WTC11 (cell line): Measurements from ENCODE around the gene DLX2. TPM values are rescaled to one million over a fixed set of nuclear protein-coding genes. Genes with fewer than 3 reads are reported as not detected.
"Not testable (repeated sequence)": the region's sequence is repeated elsewhere in the genome, so short reads cannot be mapped to it uniquely, and the experiment has no call there.

Experiments
- ATAC-seq: fragments of 200-7000 bp; cut with Tn5 transposase; 2 replicates; pipeline ENCODE4 v1.10.0; 2021; ENCODE audit warnings: mild to moderate bottlenecking, moderate library complexity
- CTCF ChIA-PET: fragments of 300-600 bp; sonication (Branson Sonifier 250); formaldehyde crosslinking; loops from one replicate; lab custom pipeline; 2021; ENCODE audit warnings: antibody characterized with exemption; lab: Charles Lee
- POLR2A ChIA-PET: fragments of 350-600 bp; sonication (Branson Sonifier 250); formaldehyde crosslinking; loops from one replicate; lab custom pipeline; 2021; ENCODE audit warnings: antibody characterized with exemption; lab: Charles Lee
- DNase-seq: peaks from one replicate; pipeline ENCODE4 v3.0.0; 2021; ENCODE audit warnings: low spot score
- H3K27ac Mint-ChIP-seq: 2 replicates; pipeline ENCODE4 v1.8.0; 2021; ENCODE audit warnings: mixed read lengths
- H3K27me3 Mint-ChIP-seq: 2 replicates; pipeline ENCODE4 v1.8.0; 2021; ENCODE audit warnings: low read depth, mild to moderate bottlenecking, moderate library complexity, mixed read lengths
- H3K36me3 Mint-ChIP-seq: 2 replicates; pipeline ENCODE4 v1.8.0; 2021; ENCODE audit warnings: mixed read lengths
- H3K4me1 Mint-ChIP-seq: 2 replicates; pipeline ENCODE4 v1.8.0; 2022; ENCODE audit warnings: mixed read lengths
- H3K4me3 Mint-ChIP-seq: 2 replicates; pipeline ENCODE4 v1.8.0; 2021; ENCODE audit warnings: mild to moderate bottlenecking, moderate library complexity, mixed read lengths
- H3K9me3 Mint-ChIP-seq: 2 replicates; pipeline ENCODE4 v1.8.0; 2021; ENCODE audit warnings: mixed read lengths
- AFF4 ChIP-seq: sonication (generic); formaldehyde crosslinking; IDR thresholded peaks from 2 replicates; pipeline ENCODE4 v1.8.1; 2023; ENCODE audit warnings: mild to moderate bottlenecking, missing genetic modification reagents, borderline replicate concordance
- EMX1 ChIP-seq: fragments of 250-450 bp; sonication (Bioruptor Pico); IDR thresholded peaks from 2 replicates; pipeline ENCODE4 v1.8.0; 2021; ENCODE audit warnings: mild to moderate bottlenecking
- ESRRA ChIP-seq: sonication (generic); formaldehyde crosslinking; IDR thresholded peaks from 2 replicates; pipeline ENCODE4 v1.8.1; 2022; ENCODE audit warnings: mild to moderate bottlenecking, missing genetic modification reagents, borderline replicate concordance
- FOXP1 ChIP-seq: sonication (generic); formaldehyde crosslinking; IDR thresholded peaks from 2 replicates; pipeline ENCODE4 v1.8.0; 2022; ENCODE audit warnings: missing genetic modification reagents, mild to moderate bottlenecking, moderate library complexity, borderline replicate concordance
- GRHL2 ChIP-seq: fragments of 250-450 bp; sonication (Bioruptor Pico); IDR thresholded peaks from 2 replicates; pipeline ENCODE4 v1.8.0; 2022; ENCODE audit warnings: mild to moderate bottlenecking, moderate library complexity; ENCODE audit not compliant: insufficient replicate concordance, severe bottlenecking
- NR3C1 ChIP-seq: sonication (generic); formaldehyde crosslinking; conservative IDR thresholded peaks from 2 replicates; pipeline ENCODE4 v1.8.1; 2023; ENCODE audit warnings: low read depth, mild to moderate bottlenecking, missing genetic modification reagents
- RELA ChIP-seq: sonication (generic); formaldehyde crosslinking; IDR thresholded peaks from 2 replicates; pipeline ENCODE4 v1.8.1; 2022; ENCODE audit warnings: missing genetic modification reagents, mild to moderate bottlenecking, borderline replicate concordance
- RORB ChIP-seq: fragments of 250-450 bp; sonication (Bioruptor Pico); IDR thresholded peaks from 2 replicates; pipeline ENCODE4 v1.9.0; 2021; ENCODE audit warnings: mild to moderate bottlenecking
- SMAD3 ChIP-seq: sonication (generic); formaldehyde crosslinking; IDR thresholded peaks from 2 replicates; pipeline ENCODE4 v1.8.0; 2022; ENCODE audit warnings: missing genetic modification reagents, mild to moderate bottlenecking, borderline replicate concordance
- SMAD4 ChIP-seq: sonication (generic); formaldehyde crosslinking; IDR thresholded peaks from 2 replicates; pipeline ENCODE4 v1.8.0; 2022; ENCODE audit warnings: mild to moderate bottlenecking, missing genetic modification reagents
- USF2 ChIP-seq: sonication (generic); formaldehyde crosslinking; IDR thresholded peaks from 2 replicates; pipeline ENCODE4 v1.8.1; 2023; ENCODE audit warnings: mild to moderate bottlenecking, missing genetic modification reagents, moderate library complexity
- ZNF138 ChIP-seq: sonication (generic); formaldehyde crosslinking; conservative IDR thresholded peaks from 2 replicates; pipeline ENCODE4 v1.8.1; 2022; ENCODE audit warnings: mild to moderate bottlenecking, moderate library complexity, missing genetic modification reagents
- total RNA-seq: library from RNA; stranded (reverse); gene quantifications from 3 replicates; pipeline ENCODE4 v1.2.3, GENCODE V29; 2021
- TF ChIP-seq, protein P1 (sequence below): sonication (generic); formaldehyde crosslinking; IDR thresholded peaks from 2 replicates; pipeline ENCODE4 v1.8.1; 2023; ENCODE audit warnings: mild to moderate bottlenecking, missing genetic modification reagents, moderate library complexity
- TF ChIP-seq, protein P2 (sequence below): fragments of 250-450 bp; sonication (Bioruptor Pico); IDR thresholded peaks from 2 replicates; pipeline ENCODE4 v1.9.0; 2021; ENCODE audit warnings: mild to moderate bottlenecking
- TF ChIP-seq, protein P3 (sequence below): sonication (generic); formaldehyde crosslinking; IDR thresholded peaks from 2 replicates; pipeline ENCODE4 v1.8.0; 2022; ENCODE audit warnings: mild to moderate bottlenecking, missing genetic modification reagents
- TF ChIP-seq, protein P4 (sequence below): sonication (generic); formaldehyde crosslinking; IDR thresholded peaks from 2 replicates; pipeline ENCODE4 v1.8.0; 2023; ENCODE audit warnings: missing genetic modification reagents, mild to moderate bottlenecking, borderline replicate concordance
- TF ChIP-seq, protein P5 (sequence below): sonication (generic); formaldehyde crosslinking; IDR thresholded peaks from 2 replicates; pipeline ENCODE4 v1.8.0; 2022; ENCODE audit warnings: mild to moderate bottlenecking, missing genetic modification reagents
- TF ChIP-seq, protein P6 (sequence below): fragments of 250-450 bp; sonication (Bioruptor Pico); IDR thresholded peaks from 2 replicates; pipeline ENCODE4 v1.8.0; 2021; ENCODE audit warnings: mild to moderate bottlenecking

Gene DLX2
- total RNA-seq, 1 experiment from 2014 or later = 0.28 TPM

DNA sequence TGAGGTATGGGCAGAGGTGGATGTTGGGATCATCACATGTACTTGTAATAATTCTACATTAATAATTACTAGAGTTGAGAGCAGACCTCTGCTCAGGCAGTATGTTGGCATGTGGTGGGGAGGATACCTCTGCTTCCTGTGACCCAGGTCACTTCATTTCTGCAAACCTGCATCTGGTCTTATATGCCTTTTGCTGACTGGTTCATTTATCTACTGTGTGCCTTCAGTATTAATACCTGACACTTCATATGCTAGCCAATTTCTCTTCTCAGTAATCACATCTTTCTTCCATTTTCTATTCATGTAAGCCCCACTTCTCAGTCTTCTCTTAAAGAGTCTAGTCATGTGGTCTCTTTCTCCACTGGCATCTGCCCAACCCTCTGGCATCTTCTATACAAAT, 41.1 kb upstream of the DLX2 start:
- H3K4me3 Mint-ChIP-seq = no peak overlapping the region
- TF ChIP-seq, protein P1, sequence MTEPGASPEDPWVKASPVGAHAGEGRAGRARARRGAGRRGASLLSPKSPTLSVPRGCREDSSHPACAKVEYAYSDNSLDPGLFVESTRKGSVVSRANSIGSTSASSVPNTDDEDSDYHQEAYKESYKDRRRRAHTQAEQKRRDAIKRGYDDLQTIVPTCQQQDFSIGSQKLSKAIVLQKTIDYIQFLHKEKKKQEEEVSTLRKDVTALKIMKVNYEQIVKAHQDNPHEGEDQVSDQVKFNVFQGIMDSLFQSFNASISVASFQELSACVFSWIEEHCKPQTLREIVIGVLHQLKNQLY = no peak
- TF ChIP-seq FOXP1 (CRISPR knock-in tag) = no peak
- TF ChIP-seq RORB (CRISPR knock-in tag) = no peak
- no peak for TF ChIP-seq SMAD3
- TF ChIP-seq, protein P2, sequence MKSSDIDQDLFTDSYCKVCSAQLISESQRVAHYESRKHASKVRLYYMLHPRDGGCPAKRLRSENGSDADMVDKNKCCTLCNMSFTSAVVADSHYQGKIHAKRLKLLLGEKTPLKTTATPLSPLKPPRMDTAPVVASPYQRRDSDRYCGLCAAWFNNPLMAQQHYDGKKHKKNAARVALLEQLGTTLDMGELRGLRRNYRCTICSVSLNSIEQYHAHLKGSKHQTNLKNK (CRISPR knock-in tag) = no peak
- TF ChIP-seq, all 79 proteins: peak for 0
- Mint-ChIP-seq H3K9me3 (peaks cover 3% of the 10 kb centered on the region), H3K4me1 (0 out of 2 replicates have a peak, but pooled peaks cover 7% of the 10 kb centered on the region), H3K36me3 (no peaks in the 10 kb centered on the region), H3K27me3 (peaks cover 30% of the 10 kb centered on the region), H3K27ac (no peak overlapping the region)
- POLR2A ChIA-PET = no interaction called here
- CTCF ChIA-PET = interaction anchor here (1.0 to 1.3 kb wide), 2 partner anchors 13 to 17 kb away, joined by 5 to 6 read pairs; no protein-coding TSS in a partner anchor
- DNase-seq (no peak), ATAC-seq (no peak)

- H3K36me3 Mint-ChIP-seq, H3K4me1 Mint-ChIP-seq, DNase-seq, H3K4me3 Mint-ChIP-seq, POLR2A ChIA-PET, CTCF ChIA-PET, ATAC-seq, H3K27ac Mint-ChIP-seq: not testable (repeated sequence)
- Mint-ChIP-seq H3K9me3 (peaks cover 13% of the 10 kb centered on the region), H3K27me3 (peaks cover 48% of the 10 kb centered on the region)
These were observed 36.0 kb upstream of the DLX2 start for GRCh38 chr2:172138727-172139126.

DNA sequence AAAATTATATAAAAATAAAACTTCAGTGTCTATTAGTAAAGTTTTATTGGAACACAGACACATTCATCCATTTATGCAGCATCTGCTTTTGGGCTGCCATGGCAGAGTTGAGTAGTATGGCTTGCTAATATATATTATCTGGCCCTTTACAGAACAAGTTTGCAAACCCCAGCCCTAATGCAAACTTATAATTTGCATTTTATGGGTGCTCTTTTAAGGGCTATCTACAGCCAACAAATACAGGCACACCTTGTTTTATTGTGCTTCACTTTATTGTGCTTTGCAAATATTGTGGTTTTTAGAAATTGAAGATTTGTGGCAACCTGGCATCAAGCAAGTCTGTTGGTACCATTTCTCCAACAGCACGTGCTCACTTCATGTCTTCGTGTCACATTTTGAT, 35.2 kb upstream of the DLX2 start:
- ATAC-seq = no peak
- ChIA-PET CTCF (interaction anchor here (2.4 kb wide), 1 partner anchor 11 kb away, joined by 15 read pairs; no protein-coding TSS in a partner anchor), POLR2A (no interaction called here)
- H3K4me1 Mint-ChIP-seq = peaks cover 16% of the 10 kb centered on the region
- H3K4me3 Mint-ChIP-seq = no peak overlapping the region
- DNase-seq = no peak
- H3K27ac Mint-ChIP-seq = no peak overlapping the region
- H3K9me3 Mint-ChIP-seq = peaks cover 14% of the 10 kb centered on the region
- peaks cover 54% of the 10 kb centered on the region for H3K27me3 Mint-ChIP-seq
- 0 out of 2 replicates have a peak, but pooled peaks cover under 1% of the 10 kb centered on the region for H3K36me3 Mint-ChIP-seq
- TF ChIP-seq USF2 (CRISPR knock-in tag) (no peak), ESRRA (CRISPR knock-in tag) (no peak), ZNF138 (CRISPR knock-in tag) (no peak), AFF4 (CRISPR knock-in tag) (no peak), RELA (CRISPR knock-in tag) (no peak), SMAD4 (no peak), EMX1 (CRISPR knock-in tag) (no peak), NR3C1 (CRISPR knock-in tag) (no peak), GRHL2 (no peak)
- TF ChIP-seq, protein P3, sequence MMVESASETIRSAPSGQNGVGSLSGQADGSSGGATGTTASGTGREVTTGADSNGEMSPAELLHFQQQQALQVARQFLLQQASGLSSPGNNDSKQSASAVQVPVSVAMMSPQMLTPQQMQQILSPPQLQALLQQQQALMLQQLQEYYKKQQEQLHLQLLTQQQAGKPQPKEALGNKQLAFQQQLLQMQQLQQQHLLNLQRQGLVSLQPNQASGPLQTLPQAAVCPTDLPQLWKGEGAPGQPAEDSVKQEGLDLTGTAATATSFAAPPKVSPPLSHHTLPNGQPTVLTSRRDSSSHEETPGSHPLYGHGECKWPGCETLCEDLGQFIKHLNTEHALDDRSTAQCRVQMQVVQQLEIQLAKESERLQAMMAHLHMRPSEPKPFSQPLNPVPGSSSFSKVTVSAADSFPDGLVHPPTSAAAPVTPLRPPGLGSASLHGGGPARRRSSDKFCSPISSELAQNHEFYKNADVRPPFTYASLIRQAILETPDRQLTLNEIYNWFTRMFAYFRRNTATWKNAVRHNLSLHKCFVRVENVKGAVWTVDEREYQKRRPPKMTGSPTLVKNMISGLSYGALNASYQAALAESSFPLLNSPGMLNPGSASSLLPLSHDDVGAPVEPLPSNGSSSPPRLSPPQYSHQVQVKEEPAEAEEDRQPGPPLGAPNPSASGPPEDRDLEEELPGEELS (CRISPR knock-in tag) = no peak
- TF ChIP-seq, protein P4, sequence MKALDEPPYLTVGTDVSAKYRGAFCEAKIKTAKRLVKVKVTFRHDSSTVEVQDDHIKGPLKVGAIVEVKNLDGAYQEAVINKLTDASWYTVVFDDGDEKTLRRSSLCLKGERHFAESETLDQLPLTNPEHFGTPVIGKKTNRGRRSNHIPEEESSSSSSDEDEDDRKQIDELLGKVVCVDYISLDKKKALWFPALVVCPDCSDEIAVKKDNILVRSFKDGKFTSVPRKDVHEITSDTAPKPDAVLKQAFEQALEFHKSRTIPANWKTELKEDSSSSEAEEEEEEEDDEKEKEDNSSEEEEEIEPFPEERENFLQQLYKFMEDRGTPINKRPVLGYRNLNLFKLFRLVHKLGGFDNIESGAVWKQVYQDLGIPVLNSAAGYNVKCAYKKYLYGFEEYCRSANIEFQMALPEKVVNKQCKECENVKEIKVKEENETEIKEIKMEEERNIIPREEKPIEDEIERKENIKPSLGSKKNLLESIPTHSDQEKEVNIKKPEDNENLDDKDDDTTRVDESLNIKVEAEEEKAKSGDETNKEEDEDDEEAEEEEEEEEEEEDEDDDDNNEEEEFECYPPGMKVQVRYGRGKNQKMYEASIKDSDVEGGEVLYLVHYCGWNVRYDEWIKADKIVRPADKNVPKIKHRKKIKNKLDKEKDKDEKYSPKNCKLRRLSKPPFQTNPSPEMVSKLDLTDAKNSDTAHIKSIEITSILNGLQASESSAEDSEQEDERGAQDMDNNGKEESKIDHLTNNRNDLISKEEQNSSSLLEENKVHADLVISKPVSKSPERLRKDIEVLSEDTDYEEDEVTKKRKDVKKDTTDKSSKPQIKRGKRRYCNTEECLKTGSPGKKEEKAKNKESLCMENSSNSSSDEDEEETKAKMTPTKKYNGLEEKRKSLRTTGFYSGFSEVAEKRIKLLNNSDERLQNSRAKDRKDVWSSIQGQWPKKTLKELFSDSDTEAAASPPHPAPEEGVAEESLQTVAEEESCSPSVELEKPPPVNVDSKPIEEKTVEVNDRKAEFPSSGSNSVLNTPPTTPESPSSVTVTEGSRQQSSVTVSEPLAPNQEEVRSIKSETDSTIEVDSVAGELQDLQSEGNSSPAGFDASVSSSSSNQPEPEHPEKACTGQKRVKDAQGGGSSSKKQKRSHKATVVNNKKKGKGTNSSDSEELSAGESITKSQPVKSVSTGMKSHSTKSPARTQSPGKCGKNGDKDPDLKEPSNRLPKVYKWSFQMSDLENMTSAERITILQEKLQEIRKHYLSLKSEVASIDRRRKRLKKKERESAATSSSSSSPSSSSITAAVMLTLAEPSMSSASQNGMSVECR = no peak
- TF ChIP-seq, protein P5, sequence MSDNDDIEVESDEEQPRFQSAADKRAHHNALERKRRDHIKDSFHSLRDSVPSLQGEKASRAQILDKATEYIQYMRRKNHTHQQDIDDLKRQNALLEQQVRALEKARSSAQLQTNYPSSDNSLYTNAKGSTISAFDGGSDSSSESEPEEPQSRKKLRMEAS = no peak
- TF ChIP-seq, protein P6, sequence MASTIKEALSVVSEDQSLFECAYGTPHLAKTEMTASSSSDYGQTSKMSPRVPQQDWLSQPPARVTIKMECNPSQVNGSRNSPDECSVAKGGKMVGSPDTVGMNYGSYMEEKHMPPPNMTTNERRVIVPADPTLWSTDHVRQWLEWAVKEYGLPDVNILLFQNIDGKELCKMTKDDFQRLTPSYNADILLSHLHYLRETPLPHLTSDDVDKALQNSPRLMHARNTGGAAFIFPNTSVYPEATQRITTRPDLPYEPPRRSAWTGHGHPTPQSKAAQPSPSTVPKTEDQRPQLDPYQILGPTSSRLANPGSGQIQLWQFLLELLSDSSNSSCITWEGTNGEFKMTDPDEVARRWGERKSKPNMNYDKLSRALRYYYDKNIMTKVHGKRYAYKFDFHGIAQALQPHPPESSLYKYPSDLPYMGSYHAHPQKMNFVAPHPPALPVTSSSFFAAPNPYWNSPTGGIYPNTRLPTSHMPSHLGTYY (CRISPR knock-in tag) = no peak
